Measurements from ENCODE around the gene ABI1. TPM values are rescaled to one million over a fixed set of nuclear protein-coding genes. Genes with fewer than 3 reads are reported as not detected.
A peak's percentile ranks its signal among the peaks of the same experiment; 100 is the strongest.

ABI1 gene
- total and polyA plus RNA-seq, 2 donors (not counting 1 experiment from before 2014, with no cell fraction given) = 37.8 to 80.5 TPM

DNA sequence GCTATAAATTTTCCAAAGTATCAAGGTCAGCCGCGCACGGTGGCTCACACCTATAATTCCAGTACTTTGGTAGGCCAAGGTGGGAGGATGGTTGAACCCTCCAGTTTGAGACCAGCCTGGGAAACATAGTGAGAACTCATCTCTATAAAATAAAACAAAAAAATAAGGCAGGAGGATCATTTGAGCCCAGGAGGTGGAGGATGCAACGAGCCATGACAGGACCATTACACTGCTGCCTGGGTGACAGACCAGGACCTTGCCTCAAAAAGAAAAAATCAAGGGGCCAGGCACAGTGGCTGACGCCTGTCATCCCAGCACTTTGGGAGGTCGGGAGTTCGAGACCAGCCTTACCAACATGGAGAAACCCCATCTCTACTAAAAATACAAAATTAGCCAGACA lies 60.3 kb downstream of the ABI1 start:
- ChIA-PET POLR2A (interaction anchor here (0.6 kb wide), 1 partner anchor 13 kb away, joined by 3 read pairs; no protein-coding TSS in a partner anchor), CTCF (interaction anchor here (0.6 kb wide), 1 partner anchor 70 kb away, joined by 3 read pairs; no protein-coding TSS in a partner anchor)
- Histone ChIP-seq H3K9me3 (ENCODE audit: control extremely low read depth in 1 of 3, control insufficient read depth in 2 of 3, insufficient read depth in 1 of 3, low read length in 2 of 3) (peaks cover 1 to 9% (median 4%) of the 10 kb centered on the region in 3 donors), H3K4me2 (replicated peaks; ENCODE audit: low read depth, low read length, poor library complexity, severe bottlenecking) (peak overlapping the region; percentile 71), H2AFZ (ENCODE audit: insufficient read depth, low read depth, low read length, poor library complexity, severe bottlenecking) (no peak overlapping the region), H3K4me1 (ENCODE audit: control insufficient read depth in 2 of 2, insufficient read depth in 2 of 2, low read length in 2 of 2) (peaks cover 77 to 86% of the 10 kb centered on the region in 2 donors), H4K20me1 (ENCODE audit: control insufficient read depth, insufficient read depth, low read length, poor library complexity, severe bottlenecking) (peaks cover 23% of the 10 kb centered on the region), H3K9ac (ENCODE audit: low read length) (no peak overlapping the region), H3K36me3 (replicated peaks in 1 of 2; ENCODE audit: control extremely low read depth in 1 of 2, control insufficient read depth in 1 of 2, extremely low read depth in 1 of 2, insufficient read depth in 2 of 2, low read length in 1 of 2) (peaks cover 0 to 6% of the 10 kb centered on the region in 2 experiments), H3K27ac (ENCODE audit: low read length in 2 of 2) (peak overlapping the region; percentile 67 to 81), H3K79me2 (ENCODE audit: control insufficient read depth, insufficient read depth, low read length) (peaks cover 100% of the 10 kb centered on the region), H3K27me3 (replicated peaks in 1 of 4; ENCODE audit: control extremely low read depth in 1 of 4, control insufficient read depth in 3 of 4, insufficient read depth in 4 of 4, low read length in 3 of 4) (no peaks in the 10 kb centered on the region), H3K4me3 (ENCODE audit: control extremely low read depth in 1 of 5, extremely low read depth in 1 of 5, insufficient read depth in 1 of 5, low read depth in 2 of 5, low read length in 4 of 5) (no peak overlapping the region)
- Mint-ChIP-seq H3K4me1 (peaks cover 85% of the 10 kb centered on the region), H3K27ac (peak overlapping the region; percentile 85), H3K27me3 (no peaks in the 10 kb centered on the region), H3K9me3 (ENCODE audit: insufficient read depth) (no peaks in the 10 kb centered on the region), H3K4me3 (peak overlapping the region; percentile 66)
- no peak for TF ChIP-seq EZH2 (IDR thresholded peaks at IDR 0.05; ENCODE audit: borderline replicate concordance, insufficient read depth, low read depth, low read length, poor library complexity, severe bottlenecking)
- TF ChIP-seq, protein P1, sequence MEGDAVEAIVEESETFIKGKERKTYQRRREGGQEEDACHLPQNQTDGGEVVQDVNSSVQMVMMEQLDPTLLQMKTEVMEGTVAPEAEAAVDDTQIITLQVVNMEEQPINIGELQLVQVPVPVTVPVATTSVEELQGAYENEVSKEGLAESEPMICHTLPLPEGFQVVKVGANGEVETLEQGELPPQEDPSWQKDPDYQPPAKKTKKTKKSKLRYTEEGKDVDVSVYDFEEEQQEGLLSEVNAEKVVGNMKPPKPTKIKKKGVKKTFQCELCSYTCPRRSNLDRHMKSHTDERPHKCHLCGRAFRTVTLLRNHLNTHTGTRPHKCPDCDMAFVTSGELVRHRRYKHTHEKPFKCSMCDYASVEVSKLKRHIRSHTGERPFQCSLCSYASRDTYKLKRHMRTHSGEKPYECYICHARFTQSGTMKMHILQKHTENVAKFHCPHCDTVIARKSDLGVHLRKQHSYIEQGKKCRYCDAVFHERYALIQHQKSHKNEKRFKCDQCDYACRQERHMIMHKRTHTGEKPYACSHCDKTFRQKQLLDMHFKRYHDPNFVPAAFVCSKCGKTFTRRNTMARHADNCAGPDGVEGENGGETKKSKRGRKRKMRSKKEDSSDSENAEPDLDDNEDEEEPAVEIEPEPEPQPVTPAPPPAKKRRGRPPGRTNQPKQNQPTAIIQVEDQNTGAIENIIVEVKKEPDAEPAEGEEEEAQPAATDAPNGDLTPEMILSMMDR (IDR thresholded peaks at IDR 0.05) = no peak
- 75% methylated on average over 4 of the region's 7 CpGs for WGBS (ENCODE audit: insufficient coverage)
- intact Hi-C loops (cut with micrococcal nuclease) = no loop called here
- DNase-seq (no peak), ATAC-seq (ENCODE audit: low read depth) (no peak)

DNA sequence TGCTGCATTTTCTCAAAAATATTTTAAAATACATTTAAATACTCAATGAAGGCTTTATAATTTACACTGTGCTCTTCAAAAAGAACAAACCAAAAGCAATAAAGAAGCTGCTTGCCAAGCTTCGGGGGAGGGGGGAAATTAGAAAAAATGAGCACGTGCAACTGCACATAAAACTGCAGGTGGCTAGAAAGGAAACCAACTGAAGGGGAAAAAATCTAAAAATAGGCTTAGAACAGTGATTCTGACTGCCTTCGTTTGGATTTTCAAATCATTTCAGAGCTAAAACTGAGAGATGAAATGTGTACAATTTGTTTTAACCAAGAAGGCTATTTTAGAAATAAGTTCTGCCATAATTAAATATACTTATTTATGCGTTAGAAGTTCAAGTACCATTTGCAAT lies 61.4 kb downstream of the ABI1 start:
- DNase-seq (peak; percentile 80), ATAC-seq (ENCODE audit: low read depth) (peak; percentile 64)
- peaks cover 23% of the 10 kb centered on the region for H4K20me1 ChIP-seq (ENCODE audit: control insufficient read depth, insufficient read depth, low read length, poor library complexity, severe bottlenecking)
- 0% methylated on average over 2 of the region's 4 CpGs for WGBS (ENCODE audit: insufficient coverage)
- H3K9me3 ChIP-seq (ENCODE audit: control extremely low read depth in 1 of 3, control insufficient read depth in 2 of 3, insufficient read depth in 1 of 3, low read length in 2 of 3) = peaks cover 3 to 14% (median 7%) of the 10 kb centered on the region in 3 donors
- H3K36me3 ChIP-seq (replicated peaks in 1 of 2; ENCODE audit: control extremely low read depth in 1 of 2, control insufficient read depth in 1 of 2, extremely low read depth in 1 of 2, insufficient read depth in 2 of 2, low read length in 1 of 2) = peaks cover 0 to 6% of the 10 kb centered on the region in 2 experiments
- Mint-ChIP-seq H3K27me3 (no peaks in the 10 kb centered on the region), H3K27ac (peak overlapping the region; percentile 72), H3K9me3 (ENCODE audit: insufficient read depth) (no peaks in the 10 kb centered on the region), H3K4me3 (peak overlapping the region; percentile 69), H3K4me1 (peaks cover 81% of the 10 kb centered on the region)
- peak overlapping the region in 2 of 5 experiments; percentile 25 to 59 for H3K4me3 ChIP-seq (ENCODE audit: control extremely low read depth in 1 of 5, extremely low read depth in 1 of 5, insufficient read depth in 1 of 5, low read depth in 2 of 5, low read length in 4 of 5)
- ChIA-PET POLR2A (no interaction called here), CTCF (interaction anchor here (0.7 to 2.3 kb wide), 3 partner anchors 62 to 73 kb away, joined by 4 to 12 read pairs (median 4); partner anchors contain the start of gene ABI1)
- intact Hi-C loops (cut with micrococcal nuclease) = loop anchor here (1.0 to 5.0 kb wide), 5 partner anchors 13 to 61 kb away; partner anchors contain the start of gene ABI1
- H3K4me2 ChIP-seq (replicated peaks; ENCODE audit: low read depth, low read length, poor library complexity, severe bottlenecking) = peak overlapping the region; percentile 71
- TF ChIP-seq, protein P1 (IDR thresholded peaks at IDR 0.05) = no peak
- no peak for TF ChIP-seq EZH2 (IDR thresholded peaks at IDR 0.05; ENCODE audit: borderline replicate concordance, insufficient read depth, low read depth, low read length, poor library complexity, severe bottlenecking)
- H3K4me1 ChIP-seq (ENCODE audit: control insufficient read depth in 2 of 2, insufficient read depth in 2 of 2, low read length in 2 of 2) = peaks cover 70 to 83% of the 10 kb centered on the region in 2 donors
- peak overlapping the region; percentile 32 for H3K9ac ChIP-seq (ENCODE audit: low read length)
- H3K27me3 ChIP-seq (replicated peaks in 1 of 4; ENCODE audit: control extremely low read depth in 1 of 4, control insufficient read depth in 3 of 4, insufficient read depth in 4 of 4, low read length in 3 of 4) = no peaks in the 10 kb centered on the region
- H3K79me2 ChIP-seq (ENCODE audit: control insufficient read depth, insufficient read depth, low read length) = peaks cover 100% of the 10 kb centered on the region
- H3K27ac ChIP-seq (ENCODE audit: low read length in 2 of 2) = peak overlapping the region; percentile 67 to 81
- H2AFZ ChIP-seq (ENCODE audit: insufficient read depth, low read depth, low read length, poor library complexity, severe bottlenecking) = no peak overlapping the region

Data from B cell (primary cell).